Lower leg skin (tissue), 3 donors: ENCODE data around the gene LIN52.

Source experiments
- CTCF ChIP-seq, 3 donors: fragments of 450-650 bp; IDR thresholded peaks; one replicate each; pipeline ENCODE4 v1.5.1; 2016; ENCODE audit warnings: antibody characterized with exemption in 3 of 3, mild to moderate bottlenecking in 3 of 3, moderate library complexity in 2 of 3
- POLR2A ChIP-seq, 2 donors: fragments of 450-650 bp; IDR thresholded peaks; one replicate each; pipeline ENCODE4 v1.6.1; 2016 to 2017; ENCODE audit warnings: antibody characterized with exemption in 2 of 2, mild to moderate bottlenecking in 1 of 2, moderate library complexity in 1 of 2

GRCh38 chr14:74194506-74195274 lies 109.9 kb downstream of the LIN52 start:
- TF ChIP-seq CTCF (IDR thresholded peaks at IDR 0.05) (no peak), POLR2A (IDR thresholded peaks at IDR 0.05) (no peak)
